Left ventricle myocardium inferior (tissue), 1 donor: Measurements from ENCODE around the gene POLN. TPM values are rescaled to one million over a fixed set of nuclear protein-coding genes. Genes with fewer than 3 reads are reported as not detected.

ENCODE experiments used
- DNase-seq: peaks from one replicate; pipeline ENCODE4 v3.0.0-alpha.2; 2020
- H3K27ac ChIP-seq: fragments of 200-600 bp; replicated peaks from 2 replicates; pipeline ENCODE4 v1.8.0; 2021
- H3K27me3 ChIP-seq: fragments of 200-600 bp; 2 replicates; pipeline ENCODE4 v1.8.0; 2021; ENCODE audit warnings: low read depth
- H3K36me3 ChIP-seq: fragments of 200-600 bp; 2 replicates; pipeline ENCODE4 v1.8.0; 2021
- H3K4me1 ChIP-seq: fragments of 200-600 bp; 2 replicates; pipeline ENCODE4 v1.8.0; 2021
- H3K4me3 ChIP-seq: fragments of 200-600 bp; 2 replicates; pipeline ENCODE4 v1.8.0; 2021; ENCODE audit warnings: mild to moderate bottlenecking, moderate library complexity
- H3K9me3 ChIP-seq: fragments of 200-600 bp; replicated peaks from 2 replicates; pipeline ENCODE4 v1.8.0; 2021
- CTCF ChIP-seq: fragments of 200-600 bp; IDR thresholded peaks from 2 replicates; pipeline ENCODE4 v1.8.0; 2021; ENCODE audit warnings: antibody characterized with exemption, mild to moderate bottlenecking, borderline replicate concordance
- intact Hi-C: fragments of 100-400 bp; cut with micrococcal nuclease; formaldehyde crosslinking; loops from one replicate; pipeline ENCODE4 v1.11.0; 2022
- total RNA-seq: library from RNA; stranded (reverse); fragmentation: NEBNext Ultra II Directional; extraction: Animal tissue kit (Norgen Biotek cat#: 25700); gene quantifications from one replicate; pipeline ENCODE4 v1.2.1, GENCODE V29; 2021
- donor health status: DM: no; HTN: yes; CAD: no; lungs with severe emphysema.

POLN gene
- total RNA-seq, 1 donor from 2014 or later: 2.2 TPM

- no peak for DNase-seq
These were observed 10.7 kb upstream of the POLN start for GRCh38 chr4:2252530-2253091.

DNA sequence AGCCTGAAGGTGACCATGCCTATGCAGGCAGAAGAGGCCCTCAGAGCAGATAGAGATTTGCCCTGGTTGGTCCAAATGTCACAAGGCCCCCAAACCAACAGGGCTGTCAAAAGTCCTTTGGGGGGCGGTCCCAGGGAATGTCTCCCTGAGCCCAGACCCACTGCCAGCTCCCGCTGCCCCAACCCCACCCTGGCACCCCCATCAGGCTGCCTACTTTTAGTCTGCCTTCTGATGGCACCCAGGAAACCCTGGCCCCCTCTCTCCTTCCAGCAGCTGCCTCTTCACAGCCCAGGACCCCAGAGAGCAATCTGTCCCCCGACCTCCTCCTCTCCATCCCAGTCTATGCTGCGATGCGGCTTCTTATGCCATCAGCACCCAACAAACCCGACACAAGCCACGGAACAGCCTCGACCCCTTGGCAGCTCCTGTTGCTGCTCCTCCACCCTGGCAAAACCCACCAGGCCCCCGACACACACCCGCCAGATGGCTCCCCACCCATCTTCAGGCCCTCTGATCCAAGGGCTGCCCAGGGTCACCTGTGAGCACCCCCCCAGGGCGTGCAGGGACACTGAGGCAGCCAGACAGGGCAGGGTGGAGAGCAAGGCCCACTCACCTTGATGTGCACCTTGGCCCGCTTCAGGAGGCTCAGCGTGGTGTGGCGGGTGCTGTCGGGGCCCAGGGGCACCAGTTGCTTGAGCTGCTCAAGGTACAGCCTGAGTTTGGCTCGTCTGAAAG, 10.0 kb upstream of the POLN start:
- Histone ChIP-seq H3K9me3 (no peaks in the 10 kb centered on the region), H3K4me3 (no peak overlapping the region), H3K36me3 (peaks cover 74% of the 10 kb centered on the region), H3K27me3 (no peaks in the 10 kb centered on the region), H3K4me1 (peaks cover 44% of the 10 kb centered on the region), H3K27ac (no peak overlapping the region)
- intact Hi-C loops: no loop called here
- DNase-seq: no peak
- no peak for TF ChIP-seq CTCF

More at GRCh38 chr4:2252530-2253091, 10.7 kb upstream of the POLN start:
- intact Hi-C loops: no loop called here
- H3K4me1 ChIP-seq: peaks cover 50% of the 10 kb centered on the region
- H3K9me3 ChIP-seq: no peaks in the 10 kb centered on the region
- no peak for TF ChIP-seq CTCF
- H3K4me3 ChIP-seq: no peak overlapping the region
- H3K27me3 ChIP-seq: no peaks in the 10 kb centered on the region
- peak overlapping the region; percentile 59 for H3K27ac ChIP-seq
- peaks cover 74% of the 10 kb centered on the region for H3K36me3 ChIP-seq

GRCh38 chr4:2251073-2251794, 9.3 kb upstream of the POLN start:
- Histone ChIP-seq H3K4me1 (peaks cover 41% of the 10 kb centered on the region), H3K27ac (no peak overlapping the region), H3K27me3 (no peaks in the 10 kb centered on the region), H3K9me3 (no peaks in the 10 kb centered on the region), H3K4me3 (no peak overlapping the region), H3K36me3 (peaks cover 74% of the 10 kb centered on the region)
- DNase-seq: peak; percentile 14
- no peak for TF ChIP-seq CTCF
- intact Hi-C loops: no loop called here

GRCh38 chr4:2250357-2251072, 8.6 kb upstream of the POLN start:
- DNase-seq: no peak
- no peak for TF ChIP-seq CTCF
- Histone ChIP-seq H3K27me3 (no peaks in the 10 kb centered on the region), H3K4me3 (no peak overlapping the region), H3K36me3 (peaks cover 74% of the 10 kb centered on the region), H3K9me3 (no peaks in the 10 kb centered on the region), H3K4me1 (peaks cover 41% of the 10 kb centered on the region), H3K27ac (no peak overlapping the region)
- intact Hi-C loops: no loop called here
